Transverse colon (tissue), 4 donors: Measurements from ENCODE around the gene ARFGAP1.

ENCODE experiments used
- POLR2A ChIP-seq: fragments of 450-650 bp; IDR thresholded peaks from one replicate; pipeline ENCODE4 v1.6.1; 2016; ENCODE audit warnings: antibody characterized with exemption, mild to moderate bottlenecking, moderate library complexity
- POLR2AphosphoS5 ChIP-seq, 3 donors: sonication (generic); formaldehyde crosslinking; IDR thresholded peaks; one replicate each; pipeline ENCODE4 v1.6.1; 2016; ENCODE audit warnings: antibody characterized with exemption in 3 of 3
- TF ChIP-seq, protein P1 (sequence below), 5 experiments: fragments of 200-600 bp in 3 of 5; fragments of 450-650 bp in 2 of 5; sonication (generic) in 3 of 5; IDR thresholded peaks; 1 replicate in 2 of 5; 2 replicates in 3 of 5; pipeline ENCODE4 v1.5.1; 2016 to 2017; ENCODE audit warnings: antibody characterized with exemption in 5 of 5, inconsistent platforms in 3 of 5, mild to moderate bottlenecking in 2 of 5, moderate library complexity in 1 of 5

DNA sequence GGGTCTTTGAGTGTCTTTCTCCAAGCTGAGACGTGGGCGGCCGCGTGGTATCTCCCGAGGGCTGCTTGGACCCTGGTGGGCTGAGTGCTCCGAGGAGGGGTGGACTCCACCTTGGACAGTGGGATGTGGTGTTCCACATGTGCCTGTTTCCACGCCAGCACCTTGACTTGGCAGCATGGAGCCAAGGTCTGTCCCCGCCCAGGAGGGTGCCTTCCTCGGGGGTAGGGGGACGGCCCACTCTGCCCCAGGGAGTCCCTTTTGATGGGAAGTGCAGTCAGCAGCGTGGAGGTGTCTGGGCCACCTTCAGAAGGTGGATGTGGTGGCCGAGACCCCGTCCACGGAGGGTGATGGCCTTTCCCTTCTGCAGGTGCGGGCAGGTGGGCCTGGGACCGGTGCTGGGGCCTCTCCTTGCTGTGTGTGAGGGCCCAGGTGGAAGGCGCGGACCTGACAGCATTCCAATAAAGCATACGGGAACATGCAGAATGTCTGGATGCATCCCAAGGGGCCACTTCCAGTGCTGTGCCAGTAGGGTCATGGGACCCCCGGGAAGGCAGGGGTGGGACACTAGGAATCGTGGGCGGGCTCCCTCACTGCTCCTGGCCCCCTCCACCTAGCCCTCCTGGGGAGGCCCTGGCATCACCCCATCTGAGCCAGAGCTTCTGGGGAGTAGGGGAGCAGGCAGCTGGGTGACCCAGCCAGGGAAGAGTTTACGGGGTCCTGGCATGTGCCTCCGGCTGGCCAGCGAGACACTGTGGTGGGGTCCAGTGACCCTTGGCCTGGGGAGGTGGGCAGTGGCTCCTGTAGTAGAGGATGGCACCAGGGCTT lies 16.9 kb downstream of the ARFGAP1 start:
- TF ChIP-seq, protein P1, sequence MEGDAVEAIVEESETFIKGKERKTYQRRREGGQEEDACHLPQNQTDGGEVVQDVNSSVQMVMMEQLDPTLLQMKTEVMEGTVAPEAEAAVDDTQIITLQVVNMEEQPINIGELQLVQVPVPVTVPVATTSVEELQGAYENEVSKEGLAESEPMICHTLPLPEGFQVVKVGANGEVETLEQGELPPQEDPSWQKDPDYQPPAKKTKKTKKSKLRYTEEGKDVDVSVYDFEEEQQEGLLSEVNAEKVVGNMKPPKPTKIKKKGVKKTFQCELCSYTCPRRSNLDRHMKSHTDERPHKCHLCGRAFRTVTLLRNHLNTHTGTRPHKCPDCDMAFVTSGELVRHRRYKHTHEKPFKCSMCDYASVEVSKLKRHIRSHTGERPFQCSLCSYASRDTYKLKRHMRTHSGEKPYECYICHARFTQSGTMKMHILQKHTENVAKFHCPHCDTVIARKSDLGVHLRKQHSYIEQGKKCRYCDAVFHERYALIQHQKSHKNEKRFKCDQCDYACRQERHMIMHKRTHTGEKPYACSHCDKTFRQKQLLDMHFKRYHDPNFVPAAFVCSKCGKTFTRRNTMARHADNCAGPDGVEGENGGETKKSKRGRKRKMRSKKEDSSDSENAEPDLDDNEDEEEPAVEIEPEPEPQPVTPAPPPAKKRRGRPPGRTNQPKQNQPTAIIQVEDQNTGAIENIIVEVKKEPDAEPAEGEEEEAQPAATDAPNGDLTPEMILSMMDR (IDR thresholded peaks at IDR 0.05): no peak
- TF ChIP-seq POLR2AphosphoS5 (IDR thresholded peaks at IDR 0.05) (no peak), POLR2A (no peak)
